HCT116 (cell line): ENCODE data around the gene CHID1. TPM values are rescaled to one million over a fixed set of nuclear protein-coding genes. Genes with fewer than 3 reads are reported as not detected.

ENCODE experiments used
- ATAC-seq: fragments of 200-7000 bp; cut with Tn5 transposase; 2 replicates; pipeline ENCODE4 v1.9.1; 2020; ENCODE audit warnings: mild to moderate bottlenecking, moderate library complexity
- BruUV-seq: library from RNA; stranded (reverse); fragments of 400-500 nt; replicated peaks from 2 replicates; lab custom pipeline; 2021; lab: Mats Ljungman, UMichigan
- CTCF ChIA-PET: fragments of 300-600 bp; sonication (Branson Sonifier 250); formaldehyde crosslinking; loops from one replicate; lab custom pipeline; 2021; ENCODE audit warnings: antibody characterized with exemption; lab: Charles Lee
- POLR2A ChIA-PET: fragments of 300-600, 350-600 bp; sonication (Branson Sonifier 250); formaldehyde crosslinking; loops from one replicate; lab custom pipeline; 2021; ENCODE audit warnings: antibody characterized with exemption; lab: Charles Lee
- RAD21 ChIA-PET, 2 experiments: fragments of 300-600 bp; sonication (Branson Sonifier 250); formaldehyde crosslinking; loops; one replicate each; lab custom pipeline; 2023; ENCODE audit warnings: low total read pairs in 2 of 2; ENCODE audit not compliant: uncharacterized antibody in 2 of 2, unreplicated experiment in 2 of 2, low non-redundant PET in 1 of 2; lab: Charles Lee
- DNase-seq: peaks from one replicate; pipeline ENCODE4 v3.0.0-alpha.2; 2010; ENCODE audit warnings: low read depth, low spot score
- H2AFZ ChIP-seq: fragments of 200-600 bp; shearing (Covaris generic), sonication (generic); 2 replicates; pipeline ENCODE4 v1.6.1; 2017; ENCODE audit warnings: low read depth, mixed run types, mixed read lengths, antibody characterized with exemption, low read length; ENCODE audit not compliant: poor library complexity, severe bottlenecking
- H3K27ac ChIP-seq: 2 replicates; pipeline ENCODE4 v1.5.1; 2012; ENCODE audit warnings: low read depth, low read length
- H3K27me3 ChIP-seq: fragments of 200-600 bp; sonication (generic); 2 replicates; pipeline ENCODE4 v1.6.1; 2016; ENCODE audit warnings: mixed run types, low read length, mixed read lengths; ENCODE audit not compliant: insufficient read depth
- H3K36me3 ChIP-seq, 2 experiments: fragments of 200-500 bp in 1 of 2; fragments of 200-600 bp in 1 of 2; sonication (Bioruptor generic) in 1 of 2; sonication (generic) in 1 of 2; 2 replicates each; pipeline versions ENCODE4 v1.5.1 to v1.6.1; 2014 to 2016; ENCODE audit warnings: low read length in 2 of 2, inconsistent platforms in 1 of 2, mixed read lengths in 1 of 2, mixed run types in 1 of 2; ENCODE audit not compliant: insufficient read depth in 2 of 2, control insufficient read depth in 1 of 2
- H3K4me1 ChIP-seq, 2 experiments: fragments of 200-600 bp in 1 of 2; sonication (generic) in 1 of 2; 2 replicates each; pipeline versions ENCODE4 v1.5.1 to v1.6.1; 2012 to 2017; ENCODE audit warnings: low read length in 2 of 2, inconsistent platforms in 1 of 2, mild to moderate bottlenecking in 1 of 2, mixed read lengths in 1 of 2, mixed run types in 1 of 2, moderate library complexity in 1 of 2; ENCODE audit not compliant: insufficient read depth in 2 of 2, control insufficient read depth in 1 of 2
- H3K4me2 ChIP-seq: fragments of 200-600 bp; sonication (generic); 2 replicates; pipeline ENCODE4 v1.6.1; 2017; ENCODE audit warnings: mixed run types, low read length, mixed read lengths
- H3K4me3 ChIP-seq, 2 experiments: fragments of 200-600 bp in 1 of 2; sonication (generic) in 1 of 2; replicated peaks in 1 of 2; 2 replicates each; pipeline ENCODE4 v1.5.1; 2011 to 2016; ENCODE audit warnings: low read length in 2 of 2, control low read depth in 1 of 2, low read depth in 1 of 2, mild to moderate bottlenecking in 1 of 2, mixed read lengths in 1 of 2, mixed run types in 1 of 2
- H3K79me2 ChIP-seq: fragments of 200-600 bp; sonication (generic); 2 replicates; pipeline ENCODE4 v1.6.1; 2017; ENCODE audit warnings: mild to moderate bottlenecking, mixed run types, low read length, moderate library complexity, mixed read lengths; ENCODE audit not compliant: insufficient read depth
- H3K9ac ChIP-seq: fragments of 200-600 bp; sonication (generic); 2 replicates; pipeline ENCODE4 v1.6.1; 2016; ENCODE audit warnings: low read length, mixed read lengths
- H3K9me2 ChIP-seq: fragments of 200-600 bp; sonication (generic), shearing (Covaris generic); 2 replicates; pipeline ENCODE4 v1.6.1; 2017; ENCODE audit warnings: mixed run types, mild to moderate bottlenecking, moderate library complexity; ENCODE audit not compliant: insufficient read depth
- H3K9me3 ChIP-seq, 2 experiments: fragments of 200-500 bp in 1 of 2; fragments of 200-600 bp in 1 of 2; sonication (Bioruptor generic) in 1 of 2; sonication (generic) in 1 of 2; 2 replicates each; pipeline ENCODE4 v1.6.1; 2014 to 2017; ENCODE audit warnings: low read length in 2 of 2, mixed read lengths in 2 of 2, inconsistent platforms in 1 of 2, low read depth in 1 of 2, mild to moderate bottlenecking in 1 of 2, mixed run types in 1 of 2, moderate library complexity in 1 of 2; ENCODE audit not compliant: control insufficient read depth in 1 of 2, insufficient read depth in 1 of 2
- H4K20me1 ChIP-seq: fragments of 200-600 bp; sonication (generic), shearing (Covaris generic); 2 replicates; pipeline ENCODE4 v1.6.1; 2017; ENCODE audit warnings: mixed run types, mild to moderate bottlenecking, moderate library complexity; ENCODE audit not compliant: insufficient read depth
- CBX3 ChIP-seq: IDR thresholded peaks from 2 replicates; pipeline ENCODE4 v1.6.1; 2012; ENCODE audit warnings: low read depth
- CEBPB ChIP-seq: IDR thresholded peaks from 2 replicates; pipeline ENCODE4 v1.6.1; 2012; ENCODE audit warnings: low read depth
- ELF1 ChIP-seq: IDR thresholded peaks from 2 replicates; pipeline ENCODE4 v1.6.1; 2012; ENCODE audit warnings: low read depth, borderline replicate concordance
- POLR2A ChIP-seq: IDR thresholded peaks from 2 replicates; pipeline ENCODE4 v1.7.0; 2011; ENCODE audit warnings: borderline replicate concordance; ENCODE audit not compliant: insufficient read depth, insufficient read length; ENCODE audit errors: extremely low read depth
- SIN3A ChIP-seq: IDR thresholded peaks from 2 replicates; pipeline ENCODE4 v1.6.1; 2012; ENCODE audit warnings: low read depth
- SP1 ChIP-seq: IDR thresholded peaks from 2 replicates; pipeline ENCODE4 v1.6.1; 2012; ENCODE audit warnings: low read depth
- SRF ChIP-seq: IDR thresholded peaks from 2 replicates; pipeline ENCODE4 v1.6.1; 2012; ENCODE audit warnings: low read depth
- TCF7L2 ChIP-seq: IDR thresholded peaks from 2 replicates; pipeline ENCODE4 v1.7.0; 2011; ENCODE audit warnings: borderline replicate concordance, inconsistent platforms; ENCODE audit not compliant: insufficient read depth, insufficient read length; ENCODE audit errors: extremely low read depth
- YY1 ChIP-seq: IDR thresholded peaks from 2 replicates; pipeline ENCODE4 v1.6.1; 2011; ENCODE audit warnings: low read length, low read depth, moderate library complexity, mild to moderate bottlenecking; ENCODE audit not compliant: insufficient replicate concordance; ENCODE audit errors: extremely low read depth
- ZBTB33 ChIP-seq: IDR thresholded peaks from 2 replicates; pipeline ENCODE4 v1.6.1; 2011; ENCODE audit warnings: mild to moderate bottlenecking, low read length, moderate library complexity; ENCODE audit not compliant: insufficient replicate concordance; ENCODE audit errors: extremely low read depth
- ZFX ChIP-seq: fragments of 450-650 bp; IDR thresholded peaks from 2 replicates; pipeline ENCODE4 v1.6.1; 2017
- ZNF274 ChIP-seq: fragments of 200-500 bp; sonication (Bioruptor generic); IDR thresholded peaks from 2 replicates; pipeline ENCODE4 v1.6.1; 2014; ENCODE audit warnings: mild to moderate bottlenecking, low read depth, low read length, inconsistent platforms
- intact Hi-C: fragments of 100-400 bp; cut with micrococcal nuclease; formaldehyde crosslinking; loops from 2 replicates; pipeline ENCODE4 v1.10.0; 2022
- total RNA-seq: library from RNA; stranded (reverse); gene quantifications from one replicate; pipeline ENCODE4 v1.2.1, GENCODE V29; 2021; ENCODE audit not compliant: unreplicated experiment

CHID1 gene
- total RNA-seq, 1 experiment from 2014 or later, result 102 TPM

- peaks cover 3% of the 10 kb centered on the region; the same call in 1 of the 2 replicates for H3K79me2 ChIP-seq
- ChIA-PET CTCF (interaction anchor here (1.9 kb wide), 1 partner anchor 10 kb away, joined by 4 read pairs; no protein-coding TSS in a partner anchor), RAD21 (no interaction called here), POLR2A (no interaction called here)
- no peaks in the 10 kb centered on the region; a peak in 1 of 4 replicates for H3K36me3 ChIP-seq
- DNase-seq (no peak), ATAC-seq (no peak)
- H3K4me1 ChIP-seq, result peaks cover 11 to 22% of the 10 kb centered on the region in 2 experiments; a peak in 3 of 4 replicates
- no peak overlapping the region for H3K4me3 ChIP-seq
- no peaks in the 10 kb centered on the region for H3K9me3 ChIP-seq
- H3K27ac ChIP-seq, result no peak overlapping the region
- H3K4me2 ChIP-seq, result no peak overlapping the region
- no peak overlapping the region for H2AFZ ChIP-seq
- TF ChIP-seq CEBPB (no peak), ZFX (no peak), SP1 (no peak), ZNF274 (no peak), CBX3 (no peak)
- TF ChIP-seq, all 23 proteins: peak for 0
- H4K20me1 ChIP-seq, result no peaks in the 10 kb centered on the region
- no peaks in the 10 kb centered on the region for H3K9me2 ChIP-seq
- no peaks in the 10 kb centered on the region for H3K27me3 ChIP-seq
- no peak overlapping the region for H3K9ac ChIP-seq
- no TSS peak for BruUV-seq
- intact Hi-C loops, result no loop called here
These were observed 60.4 kb downstream of the CHID1 start for GRCh38 chr11:849951-850774.

- H3K79me2 ChIP-seq, result peaks cover 7% of the 10 kb centered on the region; the same call in 1 of the 2 replicates
- ChIA-PET POLR2A (no interaction called here), CTCF (interaction anchor here (0.7 to 1.9 kb wide), 2 partner anchors 10 to 202 kb away, joined by 3 to 4 read pairs; no protein-coding TSS in a partner anchor), RAD21 (interaction anchor here in 1 of 2 experiments (1.1 kb wide), 1 partner anchor 202 kb away, joined by 4 read pairs; no protein-coding TSS in a partner anchor)
- no peak overlapping the region for H3K4me2 ChIP-seq
- no peaks in the 10 kb centered on the region for H3K9me3 ChIP-seq
- intact Hi-C loops, result no loop called here
- H4K20me1 ChIP-seq, result no peaks in the 10 kb centered on the region
- DNase-seq (no peak), ATAC-seq (no peak)
- no peaks in the 10 kb centered on the region; a peak in 1 of 4 replicates for H3K36me3 ChIP-seq
- BruUV-seq, result no TSS peak
- H3K4me1 ChIP-seq, result peaks cover 17 to 31% of the 10 kb centered on the region in 2 experiments
- no peak overlapping the region for H3K4me3 ChIP-seq
- no peaks in the 10 kb centered on the region for H3K9me2 ChIP-seq
- no peaks in the 10 kb centered on the region for H3K27me3 ChIP-seq
- H2AFZ ChIP-seq, result no peak overlapping the region
- no peak overlapping the region for H3K27ac ChIP-seq
- H3K9ac ChIP-seq, result no peak overlapping the region
- TF ChIP-seq YY1, result no peak
- no peak for TF ChIP-seq CEBPB
- TF ChIP-seq TCF7L2, result no peak
- TF ChIP-seq SIN3A, result no peak
- no peak for TF ChIP-seq ELF1
- no peak for TF ChIP-seq SRF
- TF ChIP-seq ZNF274, result no peak
- TF ChIP-seq ZBTB33, result no peak
- no peak for TF ChIP-seq POLR2A
- TF ChIP-seq CBX3, result no peak
These were observed 61.3 kb downstream of the CHID1 start for GRCh38 chr11:849104-849824.
